H1 (cell line): ENCODE results near the gene FAM174B. TPM values are rescaled to one million over a fixed set of nuclear protein-coding genes. Genes with fewer than 3 reads are reported as not detected.

Source experiments
- CTCF ChIA-PET: fragments of 300-600 bp; sonication (Branson Sonifier 250); formaldehyde crosslinking; loops from one replicate; lab custom pipeline; 2021; ENCODE audit not compliant: partially characterized antibody; lab: Charles Lee
- POLR2A ChIA-PET: fragments of 300-600 bp; sonication (Branson Sonifier 250); formaldehyde crosslinking; loops from one replicate; lab custom pipeline; 2021; ENCODE audit warnings: inconsistent platforms; ENCODE audit not compliant: partially characterized antibody; lab: Charles Lee
- DNase-seq, 2 experiments: peaks; one replicate each; pipeline versions ENCODE4 v3.0.0 to v3.0.0-alpha.2; 2010 to 2022; ENCODE audit warnings: low spot score in 2 of 2, low read depth in 1 of 2, mixed read lengths in 1 of 2
- FAIRE-seq: peaks from 2 replicates; lab custom pipeline; 2011; peaks lifted over from hg19 to GRCh38; lab: Jason Lieb, UNC
- H2AFZ ChIP-seq: 2 replicates; pipeline ENCODE4 v1.8.1; 2012; ENCODE audit warnings: low read length, inconsistent platforms
- H2AK5ac ChIP-seq: 2 replicates; pipeline ENCODE4 v1.6.1; 2013; ENCODE audit warnings: low read depth, low read length
- H2BK120ac ChIP-seq: replicated peaks from 2 replicates; pipeline ENCODE3; 2013; ENCODE audit warnings: low read depth, low read length, inconsistent platforms
- H2BK12ac ChIP-seq: 2 replicates; pipeline ENCODE4 v1.6.1; 2013; ENCODE audit warnings: low read depth, low read length
- H2BK15ac ChIP-seq: 2 replicates; pipeline ENCODE4 v1.6.1; 2013; ENCODE audit warnings: low read length
- H2BK20ac ChIP-seq: 2 replicates; pipeline ENCODE4 v1.6.1; 2013; ENCODE audit warnings: low read length
- H2BK5ac ChIP-seq: 2 replicates; pipeline ENCODE4 v1.6.1; 2013; ENCODE audit warnings: low read depth, low read length
- H3K14ac ChIP-seq: 2 replicates; pipeline ENCODE4 v1.6.1; 2013; ENCODE audit warnings: inconsistent platforms; ENCODE audit not compliant: insufficient read length
- H3K18ac ChIP-seq: 2 replicates; pipeline ENCODE4 v1.6.1; 2013; ENCODE audit warnings: low read length; ENCODE audit errors: extremely low read depth
- H3K23ac ChIP-seq: 2 replicates; pipeline ENCODE4 v1.6.1; 2013; ENCODE audit warnings: inconsistent platforms; ENCODE audit not compliant: insufficient read length
- H3K23me2 ChIP-seq: 2 replicates; pipeline ENCODE4 v1.6.1; 2013; ENCODE audit warnings: low read depth, low read length
- H3K27ac ChIP-seq: 2 replicates; pipeline ENCODE4 v1.6.1; 2011; ENCODE audit warnings: low read depth, low read length, inconsistent platforms
- H3K27me3 ChIP-seq, 4 experiments: replicated peaks in 1 of 4; 1 replicate in 1 of 4; 2 replicates in 3 of 4; pipeline versions ENCODE4 v1.6.1 to v1.8.1; 2011 to 2013; ENCODE audit warnings: low read length in 3 of 4, mild to moderate bottlenecking in 3 of 4, inconsistent platforms in 2 of 4, mixed read lengths in 2 of 4, moderate library complexity in 1 of 4; ENCODE audit not compliant: control insufficient read depth in 3 of 4, insufficient read depth in 3 of 4; ENCODE audit errors: extremely low read depth in 1 of 4
- H3K36me3 ChIP-seq, 4 experiments: 2 replicates each; pipeline versions ENCODE4 v1.6.1 to v1.8.1; 2011 to 2013; ENCODE audit warnings: mild to moderate bottlenecking in 4 of 4, low read length in 3 of 4, moderate library complexity in 2 of 4, control low read depth in 1 of 4, inconsistent platforms in 1 of 4; ENCODE audit not compliant: insufficient read depth in 4 of 4, control insufficient read depth in 2 of 4
- H3K4ac ChIP-seq: replicated peaks from 2 replicates; pipeline ENCODE3; 2013; ENCODE audit warnings: low read length, low read depth, mixed read lengths, inconsistent platforms; ENCODE audit not compliant: insufficient read length
- H3K4me1 ChIP-seq, 4 experiments: replicated peaks in 1 of 4; 1 replicate in 1 of 4; 2 replicates in 3 of 4; pipeline versions ENCODE4 v1.6.1 to v1.8.1; 2011 to 2013; ENCODE audit warnings: low read length in 3 of 4, inconsistent platforms in 2 of 4, mixed read lengths in 1 of 4; ENCODE audit not compliant: insufficient read depth in 4 of 4, control insufficient read depth in 3 of 4
- H3K4me2 ChIP-seq, 2 experiments: 2 replicates each; pipeline versions ENCODE4 v1.6.1 to v1.8.1; 2011 to 2013; ENCODE audit warnings: low read depth in 2 of 2, low read length in 2 of 2, control low read depth in 1 of 2, inconsistent platforms in 1 of 2, mild to moderate bottlenecking in 1 of 2; ENCODE audit not compliant: insufficient read depth in 1 of 2
- H3K4me3 ChIP-seq, 4 experiments: fragments of 200-600, 300-600 bp in 1 of 4; sonication (generic), shearing (Covaris generic), sonication (Bioruptor Twin) in 1 of 4; 2 replicates each; pipeline versions ENCODE4 v1.5.1 to v1.8.1; 2011 to 2016; ENCODE audit warnings: low read length in 4 of 4, low read depth in 3 of 4, control low read depth in 2 of 4, inconsistent platforms in 2 of 4, mild to moderate bottlenecking in 2 of 4, mixed read lengths in 1 of 4, moderate library complexity in 1 of 4; ENCODE audit not compliant: insufficient read depth in 2 of 4; ENCODE audit errors: extremely low read depth in 1 of 4
- H3K56ac ChIP-seq: replicated peaks from 2 replicates; pipeline ENCODE3; 2013; ENCODE audit warnings: low read depth, mild to moderate bottlenecking, mixed read lengths, low read length, inconsistent platforms; ENCODE audit not compliant: insufficient read length
- H3K79me1 ChIP-seq: 2 replicates; pipeline ENCODE4 v1.6.1; 2013; ENCODE audit warnings: low read depth, low read length, control low read depth
- H3K79me2 ChIP-seq, 2 experiments: 2 replicates each; pipeline versions ENCODE4 v1.6.1 to v1.8.1; 2012 to 2013; ENCODE audit warnings: low read length in 2 of 2, mild to moderate bottlenecking in 2 of 2, inconsistent platforms in 1 of 2; ENCODE audit not compliant: insufficient read depth in 2 of 2, control insufficient read depth in 1 of 2
- H3K9ac ChIP-seq, 4 experiments: replicated peaks in 1 of 4; 1 replicate in 1 of 4; 2 replicates in 3 of 4; pipeline versions ENCODE4 v1.6.1 to v1.8.1; 2011 to 2013; ENCODE audit warnings: low read depth in 3 of 4, low read length in 3 of 4, control low read depth in 2 of 4, mild to moderate bottlenecking in 2 of 4, moderate library complexity in 2 of 4, inconsistent platforms in 1 of 4; ENCODE audit errors: extremely low read depth in 1 of 4
- H3K9me3 ChIP-seq, 2 experiments: 2 replicates each; pipeline versions ENCODE4 v1.6.1 to v1.8.1; 2012 to 2013; ENCODE audit warnings: mild to moderate bottlenecking in 2 of 2, moderate library complexity in 2 of 2, control low read depth in 1 of 2, inconsistent platforms in 1 of 2, low read depth in 1 of 2, low read length in 1 of 2, mixed read lengths in 1 of 2; ENCODE audit not compliant: insufficient read depth in 2 of 2
- H4K20me1 ChIP-seq, 2 experiments: replicated peaks in 1 of 2; 2 replicates each; pipeline versions ENCODE3 to v1.8.1; 2011 to 2013; ENCODE audit warnings: inconsistent platforms in 2 of 2, low read length in 2 of 2, mild to moderate bottlenecking in 1 of 2; ENCODE audit not compliant: insufficient read depth in 2 of 2, control insufficient read depth in 1 of 2
- H4K5ac ChIP-seq: 2 replicates; pipeline ENCODE4 v1.6.1; 2013; ENCODE audit warnings: low read length, low read depth, mixed read lengths, inconsistent platforms; ENCODE audit not compliant: insufficient read length
- H4K8ac ChIP-seq: 2 replicates; pipeline ENCODE4 v1.8.0; 2013; ENCODE audit warnings: mild to moderate bottlenecking, moderate library complexity, low read length, inconsistent platforms; ENCODE audit not compliant: insufficient read depth; ENCODE audit errors: extremely low read depth
- H4K91ac ChIP-seq: replicated peaks from 2 replicates; pipeline ENCODE3; 2013; ENCODE audit warnings: low read length, mixed read lengths, inconsistent platforms; ENCODE audit not compliant: insufficient read length
- BACH1 ChIP-seq: IDR thresholded peaks from 2 replicates; pipeline ENCODE4 v1.6.1; 2012; ENCODE audit warnings: low read length, improper control_type of control experiment
- EGR1 ChIP-seq: IDR thresholded peaks from 2 replicates; pipeline ENCODE4 v1.6.1; 2011; ENCODE audit warnings: low read depth, low read length, borderline replicate concordance
- FOSL1 ChIP-seq: IDR thresholded peaks from 2 replicates; pipeline ENCODE4 v1.6.1; 2011; ENCODE audit warnings: mild to moderate bottlenecking, low read depth, low read length, moderate library complexity; ENCODE audit not compliant: insufficient read depth
- GTF2F1 ChIP-seq: IDR thresholded peaks from 2 replicates; pipeline ENCODE4 v1.6.1; 2012; ENCODE audit warnings: low read depth, low read length, improper control_type of control experiment, borderline replicate concordance
- JUND ChIP-seq: IDR thresholded peaks from 2 replicates; pipeline ENCODE4 v1.6.1; 2011; ENCODE audit warnings: mild to moderate bottlenecking, improper control_type of control experiment, low read length
- NANOG ChIP-seq: IDR thresholded peaks from 2 replicates; pipeline ENCODE4 v1.6.1; 2011; ENCODE audit warnings: low read length, low read depth, mild to moderate bottlenecking, inconsistent platforms; ENCODE audit not compliant: insufficient read depth, poor library complexity, severe bottlenecking
- PHF8 ChIP-seq: fragments of 200-600 bp; sonication (generic); conservative IDR thresholded peaks from 2 replicates; pipeline ENCODE4 v1.7.1; 2012; ENCODE audit warnings: low read depth, mild to moderate bottlenecking, inconsistent platforms, low read length, moderate library complexity
- POU5F1 ChIP-seq: IDR thresholded peaks from 2 replicates; pipeline ENCODE4 v1.6.1; 2011; ENCODE audit warnings: low read depth, mild to moderate bottlenecking, low read length, moderate library complexity
- RAD21 ChIP-seq, 2 experiments: IDR thresholded peaks in 1 of 2; conservative IDR thresholded peaks in 1 of 2; 2 replicates each; pipeline ENCODE4 v1.6.1; 2011; ENCODE audit warnings: low read depth in 2 of 2, low read length in 2 of 2, improper control_type of control experiment in 1 of 2, inconsistent platforms in 1 of 2, mild to moderate bottlenecking in 1 of 2, moderate library complexity in 1 of 2
- SP4 ChIP-seq: IDR thresholded peaks from 2 replicates; pipeline ENCODE4 v1.6.1; 2012; ENCODE audit warnings: low read length, inconsistent platforms
- TAF1 ChIP-seq: IDR thresholded peaks from 2 replicates; pipeline ENCODE4 v1.6.1; 2011; ENCODE audit warnings: mild to moderate bottlenecking, low read depth, low read length
- TEAD4 ChIP-seq: IDR thresholded peaks from 2 replicates; pipeline ENCODE4 v1.6.1; 2012; ENCODE audit warnings: low read depth, low read length, inconsistent platforms, mixed read lengths
- ZNF274 ChIP-seq: IDR thresholded peaks from 2 replicates; pipeline ENCODE4 v1.7.0; 2012; ENCODE audit warnings: low read length, borderline replicate concordance; ENCODE audit errors: extremely low read depth
- WGBS, 2 experiments: shearing (Covaris generic) in 1 of 2; methylation state at CpG; one replicate each; pipeline versions ENCODE4 v1.1.6 to v1.1.7; 2013 to 2015; ENCODE audit warnings: low lambda C conversion rate in 2 of 2, mixed read lengths in 2 of 2, inconsistent platforms in 1 of 2, low coverage in 1 of 2, missing lambda C conversion rate in 1 of 2; ENCODE audit not compliant: insufficient replicate concordance in 2 of 2, insufficient coverage in 1 of 2, insufficient read length in 1 of 2; ENCODE audit errors: extremely low coverage in 1 of 2, missing lambda C conversion rate in 1 of 2; 5-methylcytosine and 5-hydroxymethylcytosine counted together
- polyA plus RNA-seq, 7 experiments: library from polyadenylated mRNA; depleted of rRNA in 3 of 7; stranded (reverse) in 5 of 7; unstranded in 2 of 7; fragments of >200 nt in 5 of 7; fragments of 200-250 nt in 2 of 7; gene quantifications; 1 replicate in 5 of 7; 2 replicates in 1 of 7; 4 replicates in 1 of 7; pipeline versions ENCODE4 v1.2.1 to v1.2.3, GENCODE V29; 2011 to 2013; ENCODE audit warnings: missing spikeins in 2 of 7, mixed read lengths in 2 of 7
- total RNA-seq: library from RNA; stranded (reverse); fragmentation: NEBNext Ultra II Directional; extraction: Animal tissue kit (Norgen Biotek cat#: 25700); gene quantifications from 2 replicates; pipeline ENCODE4 v1.2.1, GENCODE V29; 2021

The FAM174B gene
- total and polyA plus RNA-seq, 2 of the 8 experiments (the other 6 are each of a cell fraction or from before 2014, with no cell fraction given), result 9.3 to 35.2 TPM

DNA sequence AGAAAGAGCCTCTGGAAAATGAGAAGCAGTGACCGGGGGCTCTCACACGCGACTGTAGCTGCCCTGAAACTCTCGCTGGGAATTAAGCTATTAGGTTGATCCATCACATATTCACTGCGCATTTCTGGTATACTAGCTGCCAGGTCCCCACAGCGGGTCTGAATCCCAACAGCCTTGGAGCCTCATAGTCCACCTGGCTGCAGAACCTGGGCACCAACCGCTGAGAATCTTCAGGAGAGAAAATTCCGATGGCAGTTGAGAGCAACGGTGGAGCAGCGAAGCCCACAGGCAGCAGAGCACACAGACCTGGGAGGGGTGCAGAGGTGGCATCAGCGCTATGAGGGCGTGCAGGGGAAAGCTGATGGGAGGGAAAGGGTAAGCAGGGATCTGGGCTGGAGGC is 75.1 kb downstream of the FAM174B start:
- WGBS, 2 experiments, result 91% methylated on average over 12 of the region's 12 CpGs; no CpG with 5 or more reads in 1 of the 2 experiments
- Histone ChIP-seq H3K79me2 (no peaks in the 10 kb centered on the region), H3K79me1 (no peaks in the 10 kb centered on the region), H2BK12ac (no peak overlapping the region), H2AK5ac (no peak overlapping the region), H3K56ac (no peak overlapping the region), H2BK15ac (no peak overlapping the region), H4K91ac (no peak overlapping the region), H3K4me1 (no peaks in the 10 kb centered on the region), H3K9me3 (peaks cover 4 to 10% of the 10 kb centered on the region in 2 experiments; a peak in 1 of 4 replicates), H3K36me3 (no peaks in the 10 kb centered on the region), H3K4me2 (no peak overlapping the region), H4K5ac (no peak overlapping the region), H3K27me3 (no peaks in the 10 kb centered on the region), H2BK20ac (no peak overlapping the region), H3K9ac (no peak overlapping the region), H2BK5ac (no peak overlapping the region), H2BK120ac (no peak overlapping the region), H4K20me1 (no peaks in the 10 kb centered on the region), H3K27ac (no peak overlapping the region), H3K23ac (no peak overlapping the region), H3K4me3 (no peak overlapping the region), H4K8ac (no peak overlapping the region), H3K4ac (no peak overlapping the region), H2AFZ (no peak overlapping the region), H3K18ac (no peak overlapping the region), H3K14ac (no peak overlapping the region), H3K23me2 (no peaks in the 10 kb centered on the region)
- CTCF ChIA-PET, result interaction anchor here (1.3 to 1.7 kb wide), 2 partner anchors 59 to 196 kb away, joined by 3 to 4 read pairs; no protein-coding TSS in a partner anchor
- POLR2A ChIA-PET, result no interaction called here
- FAIRE-seq (no peak), DNase-seq (no peak)
- TF ChIP-seq EGR1 (no peak), TEAD4 (no peak), JUND (no peak), RAD21 (IDR thresholded peaks at IDR 0.05 in 1 of 2, conservative IDR thresholded peaks at IDR 0.05 in 1 of 2; ENCODE audit: low read depth in 2 of 2, low read length in 2 of 2) (no peak), SP4 (no peak), BACH1 (no peak), ZNF274 (no peak), FOSL1 (no peak), TAF1 (no peak), GTF2F1 (no peak), POU5F1 (no peak), NANOG (no peak), PHF8 (no peak)
